Vagina (tissue), 2 donors: ENCODE data around the gene WAC. TPM values are rescaled to one million over a fixed set of nuclear protein-coding genes. Genes with fewer than 3 reads are reported as not detected.

ENCODE experiments used
- DNase-seq, 2 donors: peaks; one replicate each; pipeline ENCODE4 v3.0.0-alpha.2; 2017; ENCODE audit errors: extremely low spot score in 2 of 2
- H3K27ac ChIP-seq: fragments of 200-600 bp; sonication (generic); one replicate; pipeline ENCODE4 v1.5.1; 2019
- H3K27me3 ChIP-seq: fragments of 200-600 bp; sonication (generic); one replicate; pipeline ENCODE4 v1.5.1; 2019
- H3K36me3 ChIP-seq, 2 donors: fragments of 200-600 bp; sonication (generic); one replicate each; pipeline ENCODE4 v1.5.1; 2017 to 2019
- H3K4me1 ChIP-seq: fragments of 200-600 bp; sonication (generic); one replicate; pipeline ENCODE4 v1.5.1; 2019
- H3K4me3 ChIP-seq, 2 donors: fragments of 200-600 bp; sonication (generic); 1 replicate in 1 of 2; 2 replicates in 1 of 2; pipeline ENCODE4 v1.5.1; 2016 to 2019
- H3K9me3 ChIP-seq: fragments of 200-600 bp; sonication (generic); one replicate; pipeline ENCODE4 v1.5.1; 2019
- POLR2A ChIP-seq, 2 donors: fragments of 450-650 bp; IDR thresholded peaks; one replicate each; pipeline ENCODE4 v1.6.1; 2017; ENCODE audit warnings: antibody characterized with exemption in 2 of 2, mild to moderate bottlenecking in 2 of 2, moderate library complexity in 2 of 2
- POLR2AphosphoS5 ChIP-seq, 2 donors: sonication (generic); formaldehyde crosslinking; IDR thresholded peaks; one replicate each; pipeline ENCODE4 v1.9.0; 2017; ENCODE audit warnings: antibody characterized with exemption in 2 of 2, mild to moderate bottlenecking in 2 of 2, low read depth in 1 of 2; ENCODE audit not compliant: insufficient read depth in 1 of 2
- intact Hi-C: fragments of 100-400 bp; cut with DNase I; formaldehyde crosslinking; loops from one replicate; pipeline ENCODE4 v1.15.1; 2023
- total RNA-seq: library from RNA; depleted of rRNA; stranded (reverse); fragments of >200 nt; gene quantifications from one replicate; pipeline ENCODE4 v1.2.3, GENCODE V29; 2016
- TF ChIP-seq, protein P1 (sequence below), 3 experiments: fragments of 450-650 bp in 2 of 3; fragments of 200-600 bp in 1 of 3; sonication (generic) in 1 of 3; IDR thresholded peaks; one replicate each; pipeline ENCODE4 v1.5.1; 2017 to 2019; ENCODE audit warnings: antibody characterized with exemption in 3 of 3, mild to moderate bottlenecking in 2 of 3, moderate library complexity in 2 of 3

WAC gene
- total RNA-seq, 1 donor from 2014 or later: 112 TPM

DNA sequence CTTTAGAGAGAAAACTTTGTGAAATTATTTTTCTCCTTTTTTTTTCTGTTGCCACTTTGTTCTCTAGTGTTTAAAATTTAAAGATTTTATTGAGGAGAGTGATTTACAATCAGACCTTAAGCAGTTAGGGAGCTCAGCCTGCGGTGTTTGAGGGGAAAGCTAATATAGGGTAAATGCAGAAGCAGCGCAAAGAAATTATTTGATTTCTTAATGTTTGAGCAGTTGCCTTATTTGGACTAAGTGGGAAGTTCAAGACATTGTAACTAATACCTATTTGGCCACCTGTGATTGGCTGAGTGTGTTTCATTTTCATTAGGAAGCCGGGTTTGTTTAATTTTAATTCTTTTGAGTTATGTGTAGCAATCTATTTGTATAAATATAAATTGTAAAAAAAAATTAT, 25.3 kb downstream of the WAC start:
- Histone ChIP-seq H3K9me3 (no peaks in the 10 kb centered on the region), H3K4me1 (peaks cover 64% of the 10 kb centered on the region), H3K36me3 (peaks cover 0 to 13% of the 10 kb centered on the region in 2 donors), H3K4me3 (no peak overlapping the region), H3K27ac (no peak overlapping the region), H3K27me3 (no peaks in the 10 kb centered on the region)
- TF ChIP-seq POLR2A (IDR thresholded peaks at IDR 0.05) (no peak), POLR2AphosphoS5 (IDR thresholded peaks at IDR 0.05; ENCODE audit: insufficient read depth in 1 of 2, low read depth in 1 of 2) (no peak)
- TF ChIP-seq, protein P1, sequence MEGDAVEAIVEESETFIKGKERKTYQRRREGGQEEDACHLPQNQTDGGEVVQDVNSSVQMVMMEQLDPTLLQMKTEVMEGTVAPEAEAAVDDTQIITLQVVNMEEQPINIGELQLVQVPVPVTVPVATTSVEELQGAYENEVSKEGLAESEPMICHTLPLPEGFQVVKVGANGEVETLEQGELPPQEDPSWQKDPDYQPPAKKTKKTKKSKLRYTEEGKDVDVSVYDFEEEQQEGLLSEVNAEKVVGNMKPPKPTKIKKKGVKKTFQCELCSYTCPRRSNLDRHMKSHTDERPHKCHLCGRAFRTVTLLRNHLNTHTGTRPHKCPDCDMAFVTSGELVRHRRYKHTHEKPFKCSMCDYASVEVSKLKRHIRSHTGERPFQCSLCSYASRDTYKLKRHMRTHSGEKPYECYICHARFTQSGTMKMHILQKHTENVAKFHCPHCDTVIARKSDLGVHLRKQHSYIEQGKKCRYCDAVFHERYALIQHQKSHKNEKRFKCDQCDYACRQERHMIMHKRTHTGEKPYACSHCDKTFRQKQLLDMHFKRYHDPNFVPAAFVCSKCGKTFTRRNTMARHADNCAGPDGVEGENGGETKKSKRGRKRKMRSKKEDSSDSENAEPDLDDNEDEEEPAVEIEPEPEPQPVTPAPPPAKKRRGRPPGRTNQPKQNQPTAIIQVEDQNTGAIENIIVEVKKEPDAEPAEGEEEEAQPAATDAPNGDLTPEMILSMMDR (IDR thresholded peaks at IDR 0.05): no peak
- intact Hi-C loops: no loop called here
- DNase-seq: no peak

DNA sequence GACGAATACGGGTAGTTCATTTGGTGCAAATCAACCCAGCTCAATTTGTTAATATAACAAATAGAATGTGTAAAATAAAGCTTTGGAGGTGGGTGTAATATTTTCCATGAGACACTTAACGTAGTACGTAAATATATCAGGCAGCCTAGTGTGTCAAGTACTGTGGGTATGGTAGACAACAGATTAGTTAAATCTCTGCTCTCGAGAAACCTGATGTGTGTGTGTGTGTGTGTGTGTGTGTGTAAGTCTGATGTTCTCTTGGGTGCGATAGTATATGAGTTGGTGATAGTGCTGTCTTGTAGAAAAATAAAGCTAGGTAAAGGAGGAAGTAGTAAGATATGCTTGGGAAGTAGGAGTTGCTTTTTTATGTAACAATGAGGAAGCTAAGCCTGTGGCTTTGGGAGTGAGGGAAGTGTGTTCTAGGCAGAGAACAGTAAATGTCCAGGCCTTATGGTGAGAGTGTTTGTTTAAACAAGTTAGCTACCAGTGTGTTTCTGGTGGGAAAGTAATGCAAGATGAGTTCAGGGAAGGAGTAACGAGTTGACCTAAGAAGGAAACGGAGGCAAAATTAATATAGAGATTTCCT, 26.1 kb downstream of the WAC start:
- no peak overlapping the region for H3K4me3 ChIP-seq
- H3K4me1 ChIP-seq: peaks cover 59% of the 10 kb centered on the region
- DNase-seq: no peak
- intact Hi-C loops: no loop called here
- H3K36me3 ChIP-seq: peaks cover 0 to 8% of the 10 kb centered on the region in 2 donors
- TF ChIP-seq POLR2AphosphoS5 (IDR thresholded peaks at IDR 0.05; ENCODE audit: insufficient read depth in 1 of 2, low read depth in 1 of 2) (no peak), POLR2A (IDR thresholded peaks at IDR 0.05) (no peak)
- TF ChIP-seq, protein P1 (IDR thresholded peaks at IDR 0.05): no peak
- no peak overlapping the region for H3K27ac ChIP-seq
- no peaks in the 10 kb centered on the region for H3K9me3 ChIP-seq
- no peaks in the 10 kb centered on the region for H3K27me3 ChIP-seq

- TF ChIP-seq, protein P1 (IDR thresholded peaks at IDR 0.05): no peak
- TF ChIP-seq POLR2A (IDR thresholded peaks at IDR 0.05) (no peak), POLR2AphosphoS5 (IDR thresholded peaks at IDR 0.05; ENCODE audit: insufficient read depth in 1 of 2, low read depth in 1 of 2) (no peak)
- no peak overlapping the region for H3K27ac ChIP-seq
- peaks cover 0 to 5% of the 10 kb centered on the region in 2 donors for H3K36me3 ChIP-seq
- peaks cover 60% of the 10 kb centered on the region for H3K4me1 ChIP-seq
- no peaks in the 10 kb centered on the region for H3K27me3 ChIP-seq
- no peak overlapping the region for H3K4me3 ChIP-seq
- intact Hi-C loops: no loop called here
- no peak for DNase-seq
- H3K9me3 ChIP-seq: no peaks in the 10 kb centered on the region
Measured at GRCh38 chr10:28559618-28560017, 26.7 kb downstream of the WAC start.

DNA sequence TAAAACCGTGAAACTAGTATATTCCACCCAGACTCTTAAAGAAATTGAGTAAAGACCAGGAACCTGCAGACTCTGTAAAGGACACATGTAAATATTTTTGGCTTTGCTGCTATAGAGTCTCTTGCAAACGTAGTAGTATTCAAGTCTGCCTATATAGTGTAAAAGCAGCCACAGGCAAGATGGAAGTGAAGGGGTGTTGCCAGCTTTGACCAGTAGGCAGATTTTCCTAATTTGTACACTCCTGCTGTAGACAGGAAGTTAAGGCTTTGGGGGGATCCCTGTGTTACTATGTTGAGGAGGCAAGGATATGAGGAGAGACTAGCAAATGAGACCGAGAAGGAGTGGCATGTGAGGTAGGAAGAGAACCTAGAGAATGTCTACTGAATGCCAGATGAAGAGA, 27.7 kb downstream of the WAC start:
- no peaks in the 10 kb centered on the region for H3K27me3 ChIP-seq
- peaks cover 60% of the 10 kb centered on the region for H3K4me1 ChIP-seq
- intact Hi-C loops: no loop called here
- no peak for DNase-seq
- H3K36me3 ChIP-seq: no peaks in the 10 kb centered on the region
- H3K27ac ChIP-seq: no peak overlapping the region
- TF ChIP-seq, protein P1 (IDR thresholded peaks at IDR 0.05): no peak
- TF ChIP-seq POLR2AphosphoS5 (IDR thresholded peaks at IDR 0.05; ENCODE audit: insufficient read depth in 1 of 2, low read depth in 1 of 2) (no peak), POLR2A (IDR thresholded peaks at IDR 0.05) (no peak)
- H3K9me3 ChIP-seq: no peaks in the 10 kb centered on the region
- no peak overlapping the region for H3K4me3 ChIP-seq

DNA sequence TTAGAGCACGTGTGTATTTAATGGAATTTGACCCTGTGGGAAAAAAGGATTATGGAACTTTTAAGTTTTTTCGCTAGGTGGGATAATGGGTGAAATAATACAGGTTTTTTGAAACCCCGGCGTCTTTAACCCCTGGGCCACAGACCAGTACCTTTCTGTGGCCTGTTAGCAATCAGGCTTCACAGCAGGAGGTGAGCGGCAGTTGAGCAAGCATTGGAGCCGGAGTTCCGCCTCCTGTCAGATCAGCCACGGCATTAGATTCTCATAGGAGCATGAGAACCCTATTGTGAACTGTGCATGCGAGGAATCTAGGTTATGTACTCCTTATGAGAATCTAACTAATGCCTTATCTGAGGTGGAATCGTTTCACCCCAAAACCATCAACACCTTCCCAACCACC, 28.6 kb downstream of the WAC start:
- no peak overlapping the region for H3K27ac ChIP-seq
- TF ChIP-seq POLR2AphosphoS5 (IDR thresholded peaks at IDR 0.05; ENCODE audit: insufficient read depth in 1 of 2, low read depth in 1 of 2) (no peak), POLR2A (IDR thresholded peaks at IDR 0.05) (no peak)
- TF ChIP-seq, protein P1 (IDR thresholded peaks at IDR 0.05): no peak
- no peaks in the 10 kb centered on the region for H3K27me3 ChIP-seq
- intact Hi-C loops: no loop called here
- peaks cover 65% of the 10 kb centered on the region for H3K4me1 ChIP-seq
- H3K9me3 ChIP-seq: no peaks in the 10 kb centered on the region
- no peak for DNase-seq
- H3K4me3 ChIP-seq: no peak overlapping the region
- no peaks in the 10 kb centered on the region for H3K36me3 ChIP-seq
